OCI-LY1 (cell line): ENCODE results near the gene BEND7.

ENCODE experiments used
- H2AFZ ChIP-seq: fragments of 200-600 bp; sonication (generic), shearing (Covaris generic); 2 replicates; pipeline ENCODE4 v1.6.0; 2014; ENCODE audit warnings: antibody characterized with exemption, mild to moderate bottlenecking, low read length
- H3F3A ChIP-seq: fragments of 200-600 bp; sonication (generic), shearing (Covaris generic); 2 replicates; pipeline ENCODE4 v1.6.0; 2014; ENCODE audit warnings: mild to moderate bottlenecking, antibody characterized with exemption, low read length, moderate library complexity; ENCODE audit not compliant: insufficient read depth
- H3K27ac ChIP-seq: fragments of 200-600 bp; sonication (generic); 2 replicates; pipeline ENCODE4 v1.5.1; 2014; ENCODE audit warnings: low read length, mixed run types, mild to moderate bottlenecking, low read depth; ENCODE audit not compliant: poor library complexity, severe bottlenecking
- H3K27me3 ChIP-seq: fragments of 200-600 bp; sonication (generic); 2 replicates; pipeline ENCODE4 v1.6.0; 2014; ENCODE audit warnings: antibody characterized with exemption, mild to moderate bottlenecking, low read length, moderate library complexity; ENCODE audit not compliant: insufficient read depth
- H3K36me3 ChIP-seq: fragments of 200-600 bp; sonication (generic); 2 replicates; pipeline ENCODE4 v1.6.1; 2014; ENCODE audit warnings: mild to moderate bottlenecking, antibody characterized with exemption, low read length, moderate library complexity, mixed read lengths; ENCODE audit not compliant: insufficient read depth
- H3K4me1 ChIP-seq: fragments of 200-600 bp; sonication (generic); 2 replicates; pipeline ENCODE4 v1.5.1; 2014; ENCODE audit warnings: mild to moderate bottlenecking, low read length, moderate library complexity; ENCODE audit not compliant: insufficient read depth, severe bottlenecking
- H3K4me2 ChIP-seq: fragments of 200-600 bp; sonication (generic), shearing (Covaris generic); 2 replicates; pipeline ENCODE4 v1.6.1; 2014; ENCODE audit warnings: low read length
- H3K4me3 ChIP-seq: fragments of 200-600 bp; sonication (generic); 2 replicates; pipeline ENCODE4 v1.5.1; 2014; ENCODE audit warnings: low read length, low read depth, mild to moderate bottlenecking, mixed read lengths; ENCODE audit not compliant: poor library complexity, severe bottlenecking
- H3K79me2 ChIP-seq: fragments of 200-600 bp; shearing (Covaris generic); 2 replicates; pipeline ENCODE4 v1.6.1; 2016; ENCODE audit warnings: mixed run types, low read length, mixed read lengths; ENCODE audit not compliant: insufficient read depth
- H3K9ac ChIP-seq: fragments of 200-600 bp; sonication (generic), shearing (Covaris generic); 2 replicates; pipeline ENCODE4 v1.6.1; 2014; ENCODE audit warnings: mild to moderate bottlenecking, low read length, mixed read lengths
- H3K9me2 ChIP-seq: fragments of 200-600 bp; sonication (generic), shearing (Covaris generic); 2 replicates; pipeline ENCODE4 v1.6.1; 2014; ENCODE audit warnings: low read depth, mild to moderate bottlenecking, low read length, mixed read lengths
- H3K9me3 ChIP-seq: fragments of 200-600 bp; shearing (Covaris generic); 2 replicates; pipeline ENCODE4 v1.6.1; 2014; ENCODE audit warnings: low read length, mixed read lengths
- H4K20me1 ChIP-seq: fragments of 200-600 bp; sonication (generic), shearing (Covaris generic); 2 replicates; pipeline ENCODE4 v1.6.0; 2016; ENCODE audit warnings: mild to moderate bottlenecking, low read length; ENCODE audit not compliant: insufficient read depth
- EZH2 ChIP-seq: fragments of 200-600 bp; sonication (generic), shearing (Covaris generic); IDR thresholded peaks from 2 replicates; pipeline ENCODE4 v1.8.0; 2017; ENCODE audit warnings: borderline replicate concordance, mixed run types, mild to moderate bottlenecking, antibody characterized with exemption, low read length, moderate library complexity, mixed read lengths
- TF ChIP-seq, protein P1 (sequence below): fragments of 200-600 bp; sonication (generic), shearing (Covaris generic); IDR thresholded peaks from 2 replicates; pipeline ENCODE4 v1.5.1; 2017; ENCODE audit warnings: mild to moderate bottlenecking, antibody characterized with exemption, low read length, moderate library complexity, mixed read lengths

The BEND7 gene

DNA sequence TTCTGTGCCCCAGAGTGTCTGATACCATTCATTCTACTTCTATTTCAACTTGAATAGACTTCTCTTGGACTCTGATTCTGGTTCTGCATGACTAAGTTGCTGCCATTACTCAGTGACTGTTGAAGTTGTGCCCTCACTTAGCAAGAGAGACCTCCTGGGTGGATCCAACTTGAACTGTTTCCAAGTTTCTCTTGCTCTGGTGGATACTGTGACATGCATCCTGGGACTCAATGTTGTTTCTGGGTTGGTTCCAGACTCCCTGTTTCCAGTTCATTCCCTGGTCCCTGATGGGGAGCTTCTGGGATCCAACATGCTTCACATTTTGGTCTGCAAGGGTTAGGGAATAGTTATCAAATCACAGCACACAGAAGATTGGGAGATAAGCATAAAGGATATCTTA is 31.8 kb upstream of the BEND7 start:
- Histone ChIP-seq H3K79me2 (no peaks in the 10 kb centered on the region), H3K4me3 (no peak overlapping the region), H3K36me3 (no peaks in the 10 kb centered on the region), H3F3A (no peaks in the 10 kb centered on the region), H3K27me3 (no peaks in the 10 kb centered on the region), H3K4me2 (no peak overlapping the region), H3K9ac (no peak overlapping the region), H3K9me2 (no peaks in the 10 kb centered on the region), H4K20me1 (no peaks in the 10 kb centered on the region), H3K9me3 (no peaks in the 10 kb centered on the region), H3K27ac (no peak overlapping the region), H2AFZ (no peak overlapping the region), H3K4me1 (no peaks in the 10 kb centered on the region)
- TF ChIP-seq, protein P1, sequence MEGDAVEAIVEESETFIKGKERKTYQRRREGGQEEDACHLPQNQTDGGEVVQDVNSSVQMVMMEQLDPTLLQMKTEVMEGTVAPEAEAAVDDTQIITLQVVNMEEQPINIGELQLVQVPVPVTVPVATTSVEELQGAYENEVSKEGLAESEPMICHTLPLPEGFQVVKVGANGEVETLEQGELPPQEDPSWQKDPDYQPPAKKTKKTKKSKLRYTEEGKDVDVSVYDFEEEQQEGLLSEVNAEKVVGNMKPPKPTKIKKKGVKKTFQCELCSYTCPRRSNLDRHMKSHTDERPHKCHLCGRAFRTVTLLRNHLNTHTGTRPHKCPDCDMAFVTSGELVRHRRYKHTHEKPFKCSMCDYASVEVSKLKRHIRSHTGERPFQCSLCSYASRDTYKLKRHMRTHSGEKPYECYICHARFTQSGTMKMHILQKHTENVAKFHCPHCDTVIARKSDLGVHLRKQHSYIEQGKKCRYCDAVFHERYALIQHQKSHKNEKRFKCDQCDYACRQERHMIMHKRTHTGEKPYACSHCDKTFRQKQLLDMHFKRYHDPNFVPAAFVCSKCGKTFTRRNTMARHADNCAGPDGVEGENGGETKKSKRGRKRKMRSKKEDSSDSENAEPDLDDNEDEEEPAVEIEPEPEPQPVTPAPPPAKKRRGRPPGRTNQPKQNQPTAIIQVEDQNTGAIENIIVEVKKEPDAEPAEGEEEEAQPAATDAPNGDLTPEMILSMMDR: no peak
- TF ChIP-seq EZH2: no peak

- Histone ChIP-seq H3K9me3 (no peaks in the 10 kb centered on the region), H3K4me1 (no peaks in the 10 kb centered on the region), H3K4me3 (no peak overlapping the region), H3K79me2 (no peaks in the 10 kb centered on the region), H3K27me3 (no peaks in the 10 kb centered on the region), H3K27ac (no peak overlapping the region), H3K4me2 (no peak overlapping the region), H4K20me1 (no peaks in the 10 kb centered on the region), H3K36me3 (no peaks in the 10 kb centered on the region), H3K9me2 (no peaks in the 10 kb centered on the region), H2AFZ (no peak overlapping the region), H3F3A (no peaks in the 10 kb centered on the region), H3K9ac (no peak overlapping the region)
- TF ChIP-seq EZH2: no peak
- TF ChIP-seq, protein P1: no peak
Observed at GRCh38 chr10:13559124-13559700, 30.4 kb upstream of the BEND7 start.

DNA sequence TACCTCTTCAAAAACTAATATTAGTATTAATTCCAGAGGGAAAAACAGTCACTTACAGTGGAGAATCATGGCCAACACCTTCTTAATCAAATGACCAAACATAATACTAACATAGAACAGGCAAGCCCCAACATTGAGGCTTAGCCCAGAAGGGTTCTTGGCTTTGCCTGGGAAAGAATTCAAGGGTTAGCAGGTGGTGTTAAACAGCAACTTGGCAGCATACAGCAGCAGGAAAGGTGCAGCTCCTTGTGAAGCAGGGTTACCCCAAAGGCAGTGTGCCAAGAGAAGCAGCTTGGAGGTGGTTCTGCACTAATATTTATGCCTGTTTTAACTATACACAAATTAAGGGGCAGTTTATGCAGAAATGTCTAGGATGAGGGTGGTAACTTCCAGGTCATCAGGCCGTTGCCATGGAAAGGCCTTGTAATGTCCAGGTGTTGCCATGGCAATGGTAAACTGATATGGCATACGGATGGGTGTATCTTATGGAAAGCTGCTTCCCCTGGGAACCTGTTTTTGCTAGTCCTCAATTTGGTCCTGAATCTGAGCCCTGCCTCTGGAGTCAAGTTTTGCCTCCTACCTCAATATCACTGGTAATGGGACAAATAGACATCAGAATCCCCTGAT is 27.2 kb upstream of the BEND7 start:
- Histone ChIP-seq H3K27ac (no peak overlapping the region), H3K36me3 (no peaks in the 10 kb centered on the region), H3K9ac (no peak overlapping the region), H3F3A (no peaks in the 10 kb centered on the region), H3K27me3 (no peaks in the 10 kb centered on the region), H2AFZ (no peak overlapping the region), H3K79me2 (no peaks in the 10 kb centered on the region), H4K20me1 (no peaks in the 10 kb centered on the region), H3K4me2 (no peak overlapping the region), H3K9me3 (no peaks in the 10 kb centered on the region), H3K4me1 (no peaks in the 10 kb centered on the region), H3K4me3 (no peak overlapping the region), H3K9me2 (no peaks in the 10 kb centered on the region)
- TF ChIP-seq EZH2: no peak
- TF ChIP-seq, protein P1: no peak
